Activated T-cell treated with anti-CD3 and anti-CD28 coated beads for 4 hours (primary cell): ENCODE results near the gene HPCA.
"Not testable (repeated sequence)": the region's sequence is repeated elsewhere in the genome, so short reads cannot be mapped to it uniquely, and the experiment has no call there.

Source experiments
- DNase-seq: peaks from one replicate; pipeline ENCODE4 v3.0.0-alpha.2; 2020

HPCA gene

GRCh38 chr1:32903991-32904785 is 17.9 kb downstream of the HPCA start:
- DNase-seq, result no peak

GRCh38 chr1:32904797-32905196 is 18.5 kb downstream of the HPCA start:
- DNase-seq, result no peak

GRCh38 chr1:32905588-32905987 is 19.3 kb downstream of the HPCA start:
- DNase-seq, result not testable (repeated sequence)

- no peak for DNase-seq
These were observed 20.4 kb downstream of the HPCA start for GRCh38 chr1:32906654-32907053.

- no peak for DNase-seq
These were observed 21.1 kb downstream of the HPCA start for GRCh38 chr1:32907435-32907834.

GRCh38 chr1:32910319-32910718 is 24.0 kb downstream of the HPCA start:
- no peak for DNase-seq

- DNase-seq, result no peak
These were observed 29.7 kb downstream of the HPCA start for GRCh38 chr1:32915766-32916706.

- DNase-seq, result no peak
These were observed 31.2 kb downstream of the HPCA start for GRCh38 chr1:32917521-32917920.

GRCh38 chr1:32918179-32918578 is 31.9 kb downstream of the HPCA start:
- DNase-seq, result no peak

GRCh38 chr1:32919811-32920733 is 33.8 kb downstream of the HPCA start:
- DNase-seq, result no peak

- DNase-seq, result no peak
These were observed 34.5 kb downstream of the HPCA start for GRCh38 chr1:32920833-32921232.

GRCh38 chr1:32924881-32925344 is 38.6 kb downstream of the HPCA start:
- no peak for DNase-seq

GRCh38 chr1:32925403-32926162 is 39.3 kb downstream of the HPCA start:
- no peak for DNase-seq

- DNase-seq, result no peak
These were observed 40.3 kb downstream of the HPCA start for GRCh38 chr1:32926562-32926961.

- no peak for DNase-seq
These were observed 41.1 kb downstream of the HPCA start for GRCh38 chr1:32927441-32927840.

- DNase-seq, result no peak
These were observed 42.0 kb downstream of the HPCA start for GRCh38 chr1:32928285-32928684.

- DNase-seq, result no peak
These were observed 42.4 kb downstream of the HPCA start for GRCh38 chr1:32928715-32929114.

GRCh38 chr1:32929366-32929765 is 43.1 kb downstream of the HPCA start:
- no peak for DNase-seq

- DNase-seq, result no peak
These were observed 45.5 kb downstream of the HPCA start for GRCh38 chr1:32931760-32932159.

GRCh38 chr1:32933742-32934322 is 47.5 kb downstream of the HPCA start:
- DNase-seq, result no peak

GRCh38 chr1:32934535-32934934 is 48.2 kb downstream of the HPCA start:
- DNase-seq, result no peak

GRCh38 chr1:32937061-32937460 is 50.8 kb downstream of the HPCA start:
- DNase-seq, result no peak
